ENCODE measurements around the gene ZSCAN20. TPM values are rescaled to one million over a fixed set of nuclear protein-coding genes. Genes with fewer than 3 reads are reported as not detected.

Gene ZSCAN20
- total RNA-seq, 1 donor from 2014 or later: 14.8 TPM

DNA sequence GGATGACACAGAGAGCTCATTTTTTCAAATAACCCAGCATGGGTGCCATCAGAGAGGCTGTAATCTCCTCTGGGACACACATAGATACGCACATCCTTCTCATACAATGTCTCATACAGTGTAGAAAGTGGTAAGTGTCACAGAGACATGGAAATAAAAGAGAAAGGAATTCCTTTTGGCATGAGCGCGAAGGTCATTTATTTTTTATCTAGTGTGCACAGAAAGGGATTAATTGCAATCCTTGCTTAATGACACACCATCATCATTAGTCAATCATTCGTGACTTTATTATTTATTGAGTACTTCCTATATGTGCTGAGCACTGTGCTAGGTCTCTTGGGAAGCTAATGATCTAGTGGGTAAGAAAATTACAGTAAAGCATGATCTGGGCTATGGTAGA lies 5.0 kb downstream of the ZSCAN20 start:
- peaks cover 8% of the 10 kb centered on the region for H3K4me1 Mint-ChIP-seq
- H3K4me1 ChIP-seq: peaks cover 5% of the 10 kb centered on the region
- TF ChIP-seq CTCF (IDR thresholded peaks at IDR 0.05) (no peak), EZH2phosphoT487 (IDR thresholded peaks at IDR 0.05) (no peak)

DNA sequence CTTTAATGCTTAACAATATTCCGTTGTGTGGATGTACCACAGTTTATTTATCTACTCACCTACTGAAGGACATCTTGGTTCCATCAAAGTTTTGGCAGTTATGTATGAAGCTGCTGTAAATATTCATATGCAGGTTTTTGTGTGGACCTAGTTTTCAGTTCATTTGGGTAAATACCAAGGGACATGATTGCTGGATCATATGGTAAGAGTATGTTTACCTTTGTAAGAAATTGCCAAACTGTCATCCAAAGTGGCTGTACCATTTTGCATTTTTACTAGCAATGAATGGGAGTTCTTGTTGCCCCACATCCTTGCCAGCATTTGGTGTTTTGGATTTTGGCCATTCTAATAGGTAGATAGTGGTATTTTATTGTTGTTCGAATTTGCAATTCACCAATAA lies 10.0 kb downstream of the ZSCAN20 start:
- no peak overlapping the region for H3K9ac ChIP-seq
- TF ChIP-seq CTCF (IDR thresholded peaks at IDR 0.05): no peak
- TF ChIP-seq EZH2phosphoT487 (IDR thresholded peaks at IDR 0.05): no peak
- TF ChIP-seq EZH2 (IDR thresholded peaks at IDR 0.05): no peak
- H3K79me2 ChIP-seq (ENCODE audit: low read depth): no peaks in the 10 kb centered on the region
- H3K27me3 ChIP-seq: no peaks in the 10 kb centered on the region
- H4K20me1 ChIP-seq (ENCODE audit: low read depth): no peaks in the 10 kb centered on the region
- no peak for DNase-seq (ENCODE audit: low spot score)
- no peaks in the 10 kb centered on the region for H3K4me1 ChIP-seq
- peaks cover 3% of the 10 kb centered on the region for H3K9me3 ChIP-seq (ENCODE audit: low read depth)
- H3K4me3 ChIP-seq: no peak overlapping the region
- Mint-ChIP-seq H3K36me3 (peaks cover 44% of the 10 kb centered on the region), H3K9me3 (peaks cover 16% of the 10 kb centered on the region), H3K4me1 (no peaks in the 10 kb centered on the region), H3K4me3 (no peak overlapping the region), H3K27me3 (ENCODE audit: insufficient read depth, low read depth) (no peaks in the 10 kb centered on the region), H3K27ac (no peak overlapping the region)
- H3K36me3 ChIP-seq: peaks cover 11% of the 10 kb centered on the region
- no peak overlapping the region for H3K4me2 ChIP-seq
- no peaks in the 10 kb centered on the region for H3F3A ChIP-seq (ENCODE audit: low read depth)
- H2AFZ ChIP-seq (replicated peaks): no peak overlapping the region
- H3K27ac ChIP-seq: no peak overlapping the region

More for the DNA sequence above, 5.0 kb downstream of the ZSCAN20 start:
- Histone ChIP-seq H3K4me3 (no peak overlapping the region), H3F3A (ENCODE audit: low read depth) (no peaks in the 10 kb centered on the region), H3K27ac (no peak overlapping the region), H3K9me3 (ENCODE audit: low read depth) (no peaks in the 10 kb centered on the region), H4K20me1 (ENCODE audit: low read depth) (no peaks in the 10 kb centered on the region), H3K36me3 (no peaks in the 10 kb centered on the region), H3K79me2 (ENCODE audit: low read depth) (peaks cover 10% of the 10 kb centered on the region), H3K9ac (no peak overlapping the region), H3K27me3 (no peaks in the 10 kb centered on the region), H3K4me2 (no peak overlapping the region), H2AFZ (replicated peaks) (no peak overlapping the region)
- DNase-seq (ENCODE audit: low spot score): no peak
- peaks cover 10% of the 10 kb centered on the region for H3K36me3 Mint-ChIP-seq
- H3K9me3 Mint-ChIP-seq: no peaks in the 10 kb centered on the region
- H3K4me3 Mint-ChIP-seq: no peak overlapping the region
- H3K27me3 Mint-ChIP-seq (ENCODE audit: insufficient read depth, low read depth): no peaks in the 10 kb centered on the region
- no peak overlapping the region for H3K27ac Mint-ChIP-seq

DNA sequence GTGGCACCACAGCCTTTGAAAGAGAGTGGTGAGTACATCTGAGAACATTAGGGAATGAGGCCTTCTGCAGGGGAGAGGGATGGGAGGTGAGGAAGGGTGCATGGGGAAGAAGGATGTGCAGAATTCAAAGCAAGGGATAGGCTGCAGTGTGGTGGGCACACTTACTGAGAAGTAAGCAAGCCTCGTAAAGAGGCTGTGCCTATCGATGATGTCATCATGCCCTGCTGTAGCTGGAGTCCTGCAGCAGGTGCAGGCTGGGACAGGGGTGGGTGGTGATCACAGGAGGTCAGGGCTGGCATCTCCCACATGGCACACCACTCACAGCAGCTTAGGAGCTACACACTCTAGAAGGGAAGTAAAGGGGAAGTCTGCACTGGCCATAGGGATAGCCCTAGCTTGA lies 16.2 kb downstream of the ZSCAN20 start:
- H3K4me1 Mint-ChIP-seq: no peaks in the 10 kb centered on the region

More for the DNA sequence above, 16.2 kb downstream of the ZSCAN20 start:
- Mint-ChIP-seq H3K9me3 (peaks cover 32% of the 10 kb centered on the region), H3K4me3 (no peak overlapping the region), H3K27me3 (ENCODE audit: insufficient read depth, low read depth) (no peaks in the 10 kb centered on the region), H3K36me3 (peaks cover 76% of the 10 kb centered on the region), H3K27ac (no peak overlapping the region)
- Histone ChIP-seq H3K4me2 (no peak overlapping the region), H2AFZ (replicated peaks) (no peak overlapping the region), H3K4me3 (no peak overlapping the region), H3K27me3 (no peaks in the 10 kb centered on the region), H3K36me3 (peaks cover 9% of the 10 kb centered on the region), H3K9me3 (ENCODE audit: low read depth) (peaks cover 4% of the 10 kb centered on the region), H3F3A (ENCODE audit: low read depth) (no peaks in the 10 kb centered on the region), H3K4me1 (no peaks in the 10 kb centered on the region), H3K9ac (no peak overlapping the region), H3K79me2 (ENCODE audit: low read depth) (no peaks in the 10 kb centered on the region), H3K27ac (no peak overlapping the region), H4K20me1 (ENCODE audit: low read depth) (no peaks in the 10 kb centered on the region)
- TF ChIP-seq CTCF (IDR thresholded peaks at IDR 0.05) (no peak), EZH2 (IDR thresholded peaks at IDR 0.05) (no peak), EZH2phosphoT487 (IDR thresholded peaks at IDR 0.05) (no peak)
- no peak for DNase-seq (ENCODE audit: low spot score)
